Stomach smooth muscle (tissue), 2 donors: ENCODE data around the gene NELFB.

ENCODE experiments used
- H3K27ac ChIP-seq: one replicate; pipeline ENCODE4 v1.7.0; 2013; ENCODE audit warnings: mild to moderate bottlenecking, low read length, inconsistent platforms
- H3K27me3 ChIP-seq, 2 donors: one replicate each; pipeline ENCODE4 v1.7.0; 2013; ENCODE audit warnings: low read length in 2 of 2; ENCODE audit not compliant: insufficient read depth in 2 of 2, control insufficient read depth in 1 of 2
- H3K36me3 ChIP-seq, 2 donors: one replicate each; pipeline ENCODE4 v1.7.0; 2013; ENCODE audit warnings: low read length in 2 of 2; ENCODE audit not compliant: control insufficient read depth in 2 of 2, insufficient read depth in 2 of 2
- H3K4me1 ChIP-seq: one replicate; pipeline ENCODE4 v1.7.0; 2013; ENCODE audit warnings: low read length; ENCODE audit not compliant: control insufficient read depth, insufficient read depth
- H3K4me3 ChIP-seq, 2 donors: one replicate each; pipeline ENCODE4 v1.7.0; 2013; ENCODE audit warnings: low read length in 2 of 2
- H3K9ac ChIP-seq, 2 donors: one replicate each; pipeline ENCODE4 v1.7.0; 2013; ENCODE audit warnings: low read length in 2 of 2, mild to moderate bottlenecking in 1 of 2
- H3K9me3 ChIP-seq, 2 donors: one replicate each; pipeline ENCODE4 v1.7.0; 2013; ENCODE audit warnings: low read length in 2 of 2; ENCODE audit not compliant: control insufficient read depth in 2 of 2
- donor health status: healthy.
- donor health status: Pancreatic carcinoma.

Gene NELFB

GRCh38 chr9:137254624-137255447 is at the start of gene NELFB:
NELFB (plus strand) TSS chr9:137255327.
- H3K36me3 ChIP-seq = peaks cover 3 to 10% of the 10 kb centered on the region in 2 donors
- H3K9ac ChIP-seq = peak within 1 kb of the TSS; percentile 69 to 72
- H3K27me3 ChIP-seq = peaks cover 0 to 4% of the 10 kb centered on the region in 2 donors
- peak within 1 kb of the TSS; percentile 18 for H3K27ac ChIP-seq
- no peaks in the 10 kb centered on the region for H3K9me3 ChIP-seq
- peaks cover 27% of the 10 kb centered on the region for H3K4me1 ChIP-seq
- peak within 1 kb of the TSS; percentile 91 to 93 for H3K4me3 ChIP-seq

GRCh38 chr9:137206602-137207001 is 48.5 kb upstream of the NELFB start:
- H3K4me3 ChIP-seq = peak overlapping the region in 1 of 2 donors; percentile 99
- no peaks in the 10 kb centered on the region for H3K36me3 ChIP-seq
- no peaks in the 10 kb centered on the region for H3K9me3 ChIP-seq
- no peak overlapping the region for H3K27ac ChIP-seq
- peak overlapping the region in 1 of 2 donors; percentile 2 for H3K9ac ChIP-seq
- peaks cover 33% of the 10 kb centered on the region for H3K4me1 ChIP-seq
- H3K27me3 ChIP-seq = no peaks in the 10 kb centered on the region

- Histone ChIP-seq H3K4me3 (no peak overlapping the region), H3K27ac (no peak overlapping the region), H3K36me3 (no peaks in the 10 kb centered on the region), H3K9me3 (no peaks in the 10 kb centered on the region), H3K4me1 (peaks cover 3% of the 10 kb centered on the region), H3K27me3 (no peaks in the 10 kb centered on the region), H3K9ac (no peak overlapping the region)
Measured at GRCh38 chr9:137211532-137211931, 43.6 kb upstream of the NELFB start.

GRCh38 chr9:137212520-137212919 is 42.6 kb upstream of the NELFB start:
- no peak overlapping the region for H3K9ac ChIP-seq
- no peaks in the 10 kb centered on the region for H3K36me3 ChIP-seq

GRCh38 chr9:137213160-137214060 is 41.7 kb upstream of the NELFB start:
- H3K36me3 ChIP-seq = no peaks in the 10 kb centered on the region
- no peak overlapping the region for H3K4me3 ChIP-seq
- no peaks in the 10 kb centered on the region for H3K27me3 ChIP-seq
- H3K27ac ChIP-seq = no peak overlapping the region
- H3K4me1 ChIP-seq = no peaks in the 10 kb centered on the region
- no peaks in the 10 kb centered on the region for H3K9me3 ChIP-seq
- H3K9ac ChIP-seq = no peak overlapping the region

More at GRCh38 chr9:137212520-137212919, 42.6 kb upstream of the NELFB start:
- Histone ChIP-seq H3K27me3 (no peaks in the 10 kb centered on the region), H3K27ac (no peak overlapping the region), H3K4me3 (no peak overlapping the region), H3K9me3 (no peaks in the 10 kb centered on the region), H3K4me1 (no peaks in the 10 kb centered on the region)

GRCh38 chr9:137214620-137215019 is 40.5 kb upstream of the NELFB start:
- H3K27me3 ChIP-seq = no peaks in the 10 kb centered on the region
- H3K36me3 ChIP-seq = no peaks in the 10 kb centered on the region
- H3K9me3 ChIP-seq = no peaks in the 10 kb centered on the region
- no peak overlapping the region for H3K4me3 ChIP-seq
- H3K9ac ChIP-seq = no peak overlapping the region
- no peak overlapping the region for H3K27ac ChIP-seq
- no peaks in the 10 kb centered on the region for H3K4me1 ChIP-seq

- H3K4me3 ChIP-seq = no peak overlapping the region
- no peaks in the 10 kb centered on the region for H3K27me3 ChIP-seq
- no peaks in the 10 kb centered on the region for H3K36me3 ChIP-seq
- H3K9me3 ChIP-seq = no peaks in the 10 kb centered on the region
- H3K9ac ChIP-seq = no peak overlapping the region
- no peak overlapping the region for H3K27ac ChIP-seq
- H3K4me1 ChIP-seq = no peaks in the 10 kb centered on the region
Measured at GRCh38 chr9:137215196-137215986, 39.7 kb upstream of the NELFB start.

GRCh38 chr9:137216188-137216965 is 38.8 kb upstream of the NELFB start:
- Histone ChIP-seq H3K9ac (no peak overlapping the region), H3K36me3 (no peaks in the 10 kb centered on the region), H3K27me3 (no peaks in the 10 kb centered on the region), H3K9me3 (no peaks in the 10 kb centered on the region), H3K4me3 (no peak overlapping the region), H3K27ac (no peak overlapping the region), H3K4me1 (peaks cover under 1% of the 10 kb centered on the region)

- H3K27me3 ChIP-seq = no peaks in the 10 kb centered on the region
- H3K36me3 ChIP-seq = no peaks in the 10 kb centered on the region
- H3K4me1 ChIP-seq = peaks cover 6% of the 10 kb centered on the region
- no peaks in the 10 kb centered on the region for H3K9me3 ChIP-seq
- no peak overlapping the region for H3K27ac ChIP-seq
- no peak overlapping the region for H3K9ac ChIP-seq
- peak overlapping the region in 1 of 2 donors; percentile 15 for H3K4me3 ChIP-seq
Measured at GRCh38 chr9:137217276-137218211, 37.6 kb upstream of the NELFB start.
